NCI-H524 treated with DMSO at 0.1 percent for 48 hours (cell line): ENCODE results near the gene RPLP2.
A peak's percentile ranks its signal among the peaks of the same experiment; 100 is the strongest.

Experiments used
- DNase-seq: peaks from one replicate; lab custom pipeline; 2025; lab: John Stamatoyannopoulos, UW

RPLP2 gene

GRCh38 chr11:850775-851763, 41.3 kb downstream of the RPLP2 start:
- DNase-seq: no peak

- DNase-seq: no peak
Measured at GRCh38 chr11:852762-853161, 43.0 kb downstream of the RPLP2 start.

- DNase-seq: no peak
Measured at GRCh38 chr11:853682-854448, 44.1 kb downstream of the RPLP2 start.

GRCh38 chr11:854601-855329, 45.0 kb downstream of the RPLP2 start:
- DNase-seq: no peak

- no peak for DNase-seq
Measured at GRCh38 chr11:855330-855674, 45.5 kb downstream of the RPLP2 start.

GRCh38 chr11:855796-856195, 46.0 kb downstream of the RPLP2 start:
- DNase-seq: no peak

GRCh38 chr11:856397-856796, 46.6 kb downstream of the RPLP2 start:
- DNase-seq: no peak

GRCh38 chr11:858053-858761, 48.4 kb downstream of the RPLP2 start:
- no peak for DNase-seq

- no peak for DNase-seq
Measured at GRCh38 chr11:858762-859339, 49.1 kb downstream of the RPLP2 start.

- DNase-seq: no peak
Measured at GRCh38 chr11:859394-860131, 49.8 kb downstream of the RPLP2 start.

GRCh38 chr11:860234-861104, 50.7 kb downstream of the RPLP2 start:
- DNase-seq: no peak

- DNase-seq: no peak
Measured at GRCh38 chr11:861105-861479, 51.3 kb downstream of the RPLP2 start.

GRCh38 chr11:862081-862661, 52.4 kb downstream of the RPLP2 start:
- DNase-seq: peak; percentile 45
